ENCODE data around the gene C1orf232.

C1orf232 gene

GRCh38 chr1:26168410-26169197 is at the start of gene C1orf232:
C1orf232 (minus strand) TSS chr1:26168963; CDS start chr1:26168499, 464 bp downstream.
- DNase-seq = peak; percentile 69

- DNase-seq = no peak
These were observed 46.5 kb upstream of the C1orf232 start for GRCh38 chr1:26215246-26215645.

GRCh38 chr1:26213335-26213905 is 44.7 kb upstream of the C1orf232 start:
- no peak for DNase-seq

GRCh38 chr1:26212726-26213125 is 44.0 kb upstream of the C1orf232 start:
- DNase-seq = no peak

- peak; percentile 75 for DNase-seq
These were observed 41.5 kb upstream of the C1orf232 start for GRCh38 chr1:26210147-26210870.

GRCh38 chr1:26203642-26204318 is 35.0 kb upstream of the C1orf232 start:
- peak; percentile 57 for DNase-seq

- DNase-seq = no peak
These were observed 31.6 kb upstream of the C1orf232 start for GRCh38 chr1:26200413-26200812.

GRCh38 chr1:26197813-26198212 is 29.1 kb upstream of the C1orf232 start:
- DNase-seq = no peak

- DNase-seq = no peak
These were observed 28.5 kb upstream of the C1orf232 start for GRCh38 chr1:26197301-26197700.

- DNase-seq = no peak
These were observed 27.0 kb upstream of the C1orf232 start for GRCh38 chr1:26195805-26196204.

- DNase-seq = no peak
These were observed 23.0 kb upstream of the C1orf232 start for GRCh38 chr1:26191739-26192138.

- peak; percentile 80 for DNase-seq
These were observed 21.7 kb upstream of the C1orf232 start, which contains the start of gene CATSPER4 for GRCh38 chr1:26190373-26190987. CATSPER4 (plus strand) TSS chr1:26190602; CDS start chr1:26190628, 26 bp downstream.

- no peak for DNase-seq
These were observed 21.1 kb upstream of the C1orf232 start for GRCh38 chr1:26189751-26190275.

- DNase-seq = no peak
These were observed 20.6 kb upstream of the C1orf232 start for GRCh38 chr1:26189331-26189730.

- DNase-seq = no peak
These were observed 19.7 kb upstream of the C1orf232 start for GRCh38 chr1:26188477-26188876.

- no peak for DNase-seq
These were observed 19.1 kb upstream of the C1orf232 start for GRCh38 chr1:26187882-26188281.

GRCh38 chr1:26184883-26185282 is 16.1 kb upstream of the C1orf232 start:
- DNase-seq = no peak

- DNase-seq = no peak
These were observed 15.3 kb upstream of the C1orf232 start for GRCh38 chr1:26184086-26184485.

- no peak for DNase-seq
These were observed 13.6 kb upstream of the C1orf232 start for GRCh38 chr1:26182383-26182696.

- DNase-seq = peak; percentile 93
These were observed 13.0 kb upstream of the C1orf232 start for GRCh38 chr1:26181586-26182382.

GRCh38 chr1:26180010-26180506 is 11.3 kb upstream of the C1orf232 start:
- no peak for DNase-seq

Data from NCI-H82 (cell line).